Smooth muscle cell (in vitro differentiated cells): Measurements from ENCODE around the gene ITGA1. TPM values are rescaled to one million over a fixed set of nuclear protein-coding genes. Genes with fewer than 3 reads are reported as not detected.

Experiments used
- DNase-seq: peaks from one replicate; lab custom pipeline; 2025; ENCODE audit not compliant: unreplicated experiment; lab: John Stamatoyannopoulos, UW
- H2AFZ ChIP-seq: fragments of 200-600 bp; sonication (generic); 2 replicates; pipeline ENCODE4 v1.6.0; 2016; ENCODE audit warnings: antibody characterized with exemption, low read depth, mild to moderate bottlenecking
- H3F3A ChIP-seq: fragments of 200-600 bp; sonication (generic); 2 replicates; pipeline ENCODE4 v1.6.0; 2017; ENCODE audit warnings: antibody characterized with exemption, low read depth
- H3K27ac ChIP-seq: fragments of 200-600 bp; sonication (generic); 2 replicates; pipeline ENCODE4 v1.5.1; 2016; ENCODE audit warnings: low read depth, mild to moderate bottlenecking
- H3K27me3 ChIP-seq: fragments of 200-600 bp; sonication (generic); 2 replicates; pipeline ENCODE4 v1.6.1; 2016; ENCODE audit warnings: low read depth, mild to moderate bottlenecking
- H3K36me3 ChIP-seq: fragments of 200-600 bp; sonication (generic); 2 replicates; pipeline ENCODE4 v1.5.1; 2016; ENCODE audit warnings: low read depth
- H3K4me1 ChIP-seq: fragments of 200-600 bp; sonication (generic); 2 replicates; pipeline ENCODE4 v1.5.1; 2016; ENCODE audit warnings: low read depth
- H3K4me2 ChIP-seq: fragments of 200-600 bp; sonication (generic); 2 replicates; pipeline ENCODE4 v1.6.0; 2016; ENCODE audit warnings: mild to moderate bottlenecking
- H3K4me3 ChIP-seq: fragments of 200-600 bp; sonication (generic); 2 replicates; pipeline ENCODE4 v1.5.1; 2016; ENCODE audit warnings: mild to moderate bottlenecking
- H3K79me2 ChIP-seq: fragments of 200-600 bp; sonication (generic); 2 replicates; pipeline ENCODE4 v1.6.0; 2016; ENCODE audit warnings: low read depth, mild to moderate bottlenecking
- H3K9ac ChIP-seq: fragments of 200-600 bp; sonication (generic); 2 replicates; pipeline ENCODE4 v1.6.0; 2016; ENCODE audit warnings: low read depth
- H3K9me3 ChIP-seq: fragments of 200-600 bp; sonication (generic); replicated peaks from 2 replicates; pipeline ENCODE4 v1.5.1; 2016; ENCODE audit warnings: low read depth
- H4K20me1 ChIP-seq: fragments of 200-600 bp; sonication (generic); 2 replicates; pipeline ENCODE4 v1.6.0; 2016; ENCODE audit warnings: low read depth
- CTCF ChIP-seq: fragments of 200-600 bp; sonication (generic); IDR thresholded peaks from 2 replicates; pipeline ENCODE4 v1.5.1; 2017; ENCODE audit warnings: borderline replicate concordance, mild to moderate bottlenecking, antibody characterized with exemption; ENCODE audit not compliant: insufficient read depth, poor library complexity, severe bottlenecking
- WGBS: methylation state at CpG from one replicate; pipeline ENCODE4 v1.1.7; 2016; ENCODE audit warnings: low lambda C conversion rate; 5-methylcytosine and 5-hydroxymethylcytosine counted together
- polyA plus RNA-seq: library from polyadenylated mRNA; unstranded; fragments of >200 nt; fragmentation: Nextera tagmentation; extraction: Ambion mirVana; gene quantifications from 2 replicates; pipeline ENCODE4 v1.2.1, GENCODE V29; 2016
- total RNA-seq: library from RNA; depleted of rRNA; stranded (reverse); fragments of >200 nt; gene quantifications from 2 replicates; pipeline ENCODE4 v1.2.3, GENCODE V29; 2014

ITGA1 gene
- total and polyA plus RNA-seq, 2 experiments from 2014 or later = 85.2 to 250 TPM

GRCh38 chr5:52938226-52938625 lies 150.5 kb downstream of the ITGA1 start:
- Histone ChIP-seq H3K4me1 (no peaks in the 10 kb centered on the region), H3K79me2 (peaks cover 17% of the 10 kb centered on the region), H3K36me3 (peaks cover 32% of the 10 kb centered on the region), H3F3A (no peaks in the 10 kb centered on the region), H3K27me3 (no peaks in the 10 kb centered on the region), H3K27ac (no peak overlapping the region), H3K9ac (no peak overlapping the region), H3K9me3 (no peaks in the 10 kb centered on the region), H3K4me2 (no peak overlapping the region), H2AFZ (no peak overlapping the region), H4K20me1 (peaks cover 10% of the 10 kb centered on the region), H3K4me3 (no peak overlapping the region)
- DNase-seq = no peak
- TF ChIP-seq CTCF = no peak

- no peak overlapping the region for H2AFZ ChIP-seq
- DNase-seq = no peak
Observed at GRCh38 chr5:52943285-52943684, 155.6 kb downstream of the ITGA1 start.

GRCh38 chr5:52943808-52944207 lies 156.1 kb downstream of the ITGA1 start:
- no peak overlapping the region for H2AFZ ChIP-seq
- H3K27ac ChIP-seq = no peak overlapping the region
- no peaks in the 10 kb centered on the region for H3K27me3 ChIP-seq
- peaks cover 10% of the 10 kb centered on the region for H4K20me1 ChIP-seq
- no peak overlapping the region for H3K4me2 ChIP-seq
- H3K9ac ChIP-seq = no peak overlapping the region
- H3K36me3 ChIP-seq = peaks cover 15% of the 10 kb centered on the region
- no peak for TF ChIP-seq CTCF
- H3F3A ChIP-seq = peaks cover 11% of the 10 kb centered on the region
- 76% methylated on average over 7 of the region's 7 CpGs for WGBS
- no peak overlapping the region for H3K4me3 ChIP-seq
- H3K4me1 ChIP-seq = peaks cover 13% of the 10 kb centered on the region
- DNase-seq = no peak
- H3K79me2 ChIP-seq = peaks cover 17% of the 10 kb centered on the region
- no peaks in the 10 kb centered on the region for H3K9me3 ChIP-seq

More at GRCh38 chr5:52943285-52943684, 155.6 kb downstream of the ITGA1 start:
- Histone ChIP-seq H3K79me2 (peaks cover 17% of the 10 kb centered on the region), H3K9me3 (no peaks in the 10 kb centered on the region), H3K27me3 (no peaks in the 10 kb centered on the region), H4K20me1 (peaks cover 10% of the 10 kb centered on the region), H3K36me3 (peaks cover 15% of the 10 kb centered on the region), H3K4me3 (no peak overlapping the region), H3F3A (peaks cover 11% of the 10 kb centered on the region), H3K9ac (no peak overlapping the region), H3K27ac (no peak overlapping the region), H3K4me1 (peaks cover 10% of the 10 kb centered on the region), H3K4me2 (no peak overlapping the region)
- no peak for TF ChIP-seq CTCF
- WGBS = 87% methylated on average over 2 of the region's 2 CpGs

- no peak overlapping the region for H3K9ac ChIP-seq
- no peak for TF ChIP-seq CTCF
- H3K4me3 ChIP-seq = no peak overlapping the region
Observed at GRCh38 chr5:52945040-52945439, 157.3 kb downstream of the ITGA1 start.

More at GRCh38 chr5:52945040-52945439, 157.3 kb downstream of the ITGA1 start:
- no peak overlapping the region for H3K4me2 ChIP-seq
- 85% methylated on average over 4 of the region's 4 CpGs for WGBS
- H4K20me1 ChIP-seq = peaks cover 10% of the 10 kb centered on the region
- no peaks in the 10 kb centered on the region for H3K9me3 ChIP-seq
- H3K4me1 ChIP-seq = peaks cover 13% of the 10 kb centered on the region
- peaks cover 7% of the 10 kb centered on the region for H3K36me3 ChIP-seq
- peaks cover 11% of the 10 kb centered on the region for H3F3A ChIP-seq
- H2AFZ ChIP-seq = no peak overlapping the region
- H3K27me3 ChIP-seq = no peaks in the 10 kb centered on the region
- peak overlapping the region; percentile 93 for H3K27ac ChIP-seq
- H3K79me2 ChIP-seq = peaks cover 17% of the 10 kb centered on the region
- no peak for DNase-seq
